ENCODE data around the gene ZNF837.
"Not testable (repeated sequence)": the region's sequence is repeated elsewhere in the genome, so short reads cannot be mapped to it uniquely, and the experiment has no call there.

ZNF837 gene

GRCh38 chr19:58351558-58351878, 29.3 kb downstream of the ZNF837 start:
- no peak for DNase-seq (ENCODE audit: low read depth)

- no peak for DNase-seq (ENCODE audit: low read depth)
These were observed 29.8 kb downstream of the ZNF837 start for GRCh38 chr19:58350871-58351557.

- no peak for DNase-seq (ENCODE audit: low read depth)
These were observed 30.6 kb downstream of the ZNF837 start for GRCh38 chr19:58350001-58350861.

GRCh38 chr19:58349590-58349989, 31.2 kb downstream of the ZNF837 start:
- no peak for DNase-seq (ENCODE audit: low read depth)

GRCh38 chr19:58348080-58348479, 32.8 kb downstream of the ZNF837 start:
- DNase-seq (ENCODE audit: low read depth) = not testable (repeated sequence)

GRCh38 chr19:58346961-58347929, 33.6 kb downstream of the ZNF837 start:
- peak; percentile 46 for DNase-seq (ENCODE audit: low read depth)

GRCh38 chr19:58345558-58345957, 35.3 kb downstream of the ZNF837 start:
- no peak for DNase-seq (ENCODE audit: low read depth)

- DNase-seq (ENCODE audit: low read depth) = no peak
These were observed 41.8 kb downstream of the ZNF837 start for GRCh38 chr19:58338825-58339558.

- no peak for DNase-seq (ENCODE audit: low read depth)
These were observed 42.5 kb downstream of the ZNF837 start for GRCh38 chr19:58338336-58338735.

GRCh38 chr19:58336820-58337219, 44.0 kb downstream of the ZNF837 start:
- no peak for DNase-seq (ENCODE audit: low read depth)

- no peak for DNase-seq (ENCODE audit: low read depth)
These were observed 44.6 kb downstream of the ZNF837 start for GRCh38 chr19:58336216-58336615.

- DNase-seq (ENCODE audit: low read depth) = no peak
These were observed 45.2 kb downstream of the ZNF837 start for GRCh38 chr19:58335630-58336029.

GRCh38 chr19:58334691-58335249, 46.1 kb downstream of the ZNF837 start:
- no peak for DNase-seq (ENCODE audit: low read depth)

- DNase-seq (ENCODE audit: low read depth) = no peak
These were observed 48.1 kb downstream of the ZNF837 start for GRCh38 chr19:58332697-58333096.

- no peak for DNase-seq (ENCODE audit: low read depth)
These were observed 50.4 kb downstream of the ZNF837 start for GRCh38 chr19:58330458-58330857.

- DNase-seq (ENCODE audit: low read depth) = no peak
These were observed 51.8 kb downstream of the ZNF837 start for GRCh38 chr19:58328999-58329398.

GRCh38 chr19:58326914-58327726, 53.7 kb downstream of the ZNF837 start, which contains the start of gene ZSCAN22:
Gene ZSCAN22, plus strand, starts transcription at chr19:58326994. Its CDS starts 7,809 bp downstream, at chr19:58334803.
- DNase-seq (ENCODE audit: low read depth) = peak; percentile 82

GRCh38 chr19:58326501-58326913, 54.3 kb downstream of the ZNF837 start:
- no peak for DNase-seq (ENCODE audit: low read depth)

GRCh38 chr19:58325311-58326022, 55.4 kb downstream of the ZNF837 start:
- no peak for DNase-seq (ENCODE audit: low read depth)

Measured in T follicular helper cell (primary cell).